HepG2 (cell line): ENCODE measurements around the gene GRAMD1B. TPM values are rescaled to one million over a fixed set of nuclear protein-coding genes. Genes with fewer than 3 reads are reported as not detected.
"Not testable (repeated sequence)": the region's sequence is repeated elsewhere in the genome, so short reads cannot be mapped to it uniquely, and the experiment has no call there.

ENCODE experiments used
- ATAC-seq: fragments of 200-7000 bp; cut with Tn5 transposase; 3 replicates; pipeline ENCODE4 v1.9.1; 2020; ENCODE audit warnings: mild to moderate bottlenecking, moderate library complexity
- BruUV-seq: library from RNA; stranded (reverse); fragments of 400-500 nt; replicated peaks from 2 replicates; lab custom pipeline; 2021; lab: Mats Ljungman, UMichigan
- CTCF ChIA-PET: fragments of 300-600 bp; formaldehyde crosslinking; extraction: SDS; loops from one replicate; lab custom pipeline; 2021; ENCODE audit warnings: low total read pairs, inconsistent platforms, low intra/inter-chr PET ratio; lab: Yijun Ruan, JAX
- POLR2A ChIA-PET: fragments of 350-600 bp; sonication (Branson Sonifier 250); formaldehyde crosslinking; loops from one replicate; lab custom pipeline; 2020; ENCODE audit warnings: antibody characterized with exemption, inconsistent platforms; lab: Yijun Ruan, JAX
- DNase-seq: peaks from one replicate; pipeline ENCODE4 v3.0.0-alpha.2; 2015; ENCODE audit warnings: low spot score
- FAIRE-seq: peaks from 3 replicates; lab custom pipeline; 2011; peaks lifted over from hg19 to GRCh38; lab: Jason Lieb, UNC
- H2AFZ ChIP-seq: one replicate; pipeline ENCODE4 v1.6.1; 2011; ENCODE audit warnings: low read length, inconsistent platforms
- H3K27ac ChIP-seq: fragments of 300-600 bp; 3 replicates; pipeline ENCODE4 v1.8.0; 2011; ENCODE audit warnings: mixed run types, mild to moderate bottlenecking, mixed read lengths, low read length, inconsistent platforms; ENCODE audit not compliant: insufficient read depth; ENCODE audit errors: extremely low read length
- H3K27me3 ChIP-seq, 2 experiments: fragments of 200-600 bp in 1 of 2; 2 replicates in 1 of 2; 3 replicates in 1 of 2; pipeline versions ENCODE4 v1.6.0 to v1.8.0; 2011; ENCODE audit warnings: low read length in 2 of 2, mild to moderate bottlenecking in 2 of 2, moderate library complexity in 2 of 2, inconsistent platforms in 1 of 2; ENCODE audit not compliant: insufficient read depth in 2 of 2, control insufficient read depth in 1 of 2
- H3K36me3 ChIP-seq, 2 experiments: fragments of 200-600 bp in 1 of 2; replicated peaks in 1 of 2; 2 replicates in 1 of 2; 3 replicates in 1 of 2; pipeline versions ENCODE4 v1.5.1 to v1.8.0; 2011; ENCODE audit warnings: low read length in 2 of 2, inconsistent platforms in 1 of 2; ENCODE audit not compliant: insufficient read depth in 2 of 2, control insufficient read depth in 1 of 2
- H3K4me1 ChIP-seq: 2 replicates; pipeline ENCODE4 v1.5.1; 2012; ENCODE audit warnings: low read length, inconsistent platforms; ENCODE audit not compliant: insufficient read depth
- H3K4me2 ChIP-seq: 2 replicates; pipeline ENCODE4 v1.6.0; 2011; ENCODE audit warnings: low read depth, low read length, inconsistent platforms
- H3K4me3 ChIP-seq, 3 experiments: fragments of 200-600 bp in 1 of 3; sonication (generic), shearing (Covaris generic) in 1 of 3; replicated peaks in 1 of 3; 2 replicates each; pipeline ENCODE4 v1.5.1; 2011 to 2016; ENCODE audit warnings: low read length in 3 of 3, inconsistent platforms in 2 of 3, low read depth in 2 of 3, mild to moderate bottlenecking in 2 of 3, control low read depth in 1 of 3, mixed read lengths in 1 of 3; ENCODE audit not compliant: insufficient read depth in 1 of 3
- H3K79me2 ChIP-seq: one replicate; pipeline ENCODE4 v1.6.1; 2011; ENCODE audit warnings: low read length, inconsistent platforms; ENCODE audit not compliant: insufficient read depth
- H3K9ac ChIP-seq: 2 replicates; pipeline ENCODE4 v1.6.0; 2011; ENCODE audit warnings: mild to moderate bottlenecking, low read depth, low read length, inconsistent platforms; ENCODE audit not compliant: insufficient read depth
- H3K9me3 ChIP-seq: 2 replicates; pipeline ENCODE4 v1.5.1; 2012; ENCODE audit warnings: mild to moderate bottlenecking, low read length
- H4K20me1 ChIP-seq: 2 replicates; pipeline ENCODE4 v1.6.0; 2011; ENCODE audit warnings: inconsistent platforms, mild to moderate bottlenecking, low read length, moderate library complexity; ENCODE audit not compliant: insufficient read depth
- GTF3A ChIP-seq: sonication (generic); formaldehyde crosslinking; conservative IDR thresholded peaks from 2 replicates; pipeline ENCODE4 v1.4.0; 2020; ENCODE audit warnings: mild to moderate bottlenecking, missing genetic modification reagents
- HMGXB4 ChIP-seq, 2 experiments: sonication (generic) in 1 of 2; formaldehyde crosslinking in 1 of 2; IDR thresholded peaks; 2 replicates each; pipeline versions ENCODE4 v1.4.0 to v1.6.1; 2018 to 2020; ENCODE audit warnings: missing genetic modification reagents in 2 of 2, borderline replicate concordance in 1 of 2, low read depth in 1 of 2, mild to moderate bottlenecking in 1 of 2, missing biosample characterization in 1 of 2
- KAT8 ChIP-seq: IDR thresholded peaks from 2 replicates; pipeline ENCODE4 v1.6.1; 2016; ENCODE audit warnings: missing genetic modification reagents, missing compliant biosample characterization
- RERE ChIP-seq: IDR thresholded peaks from 2 replicates; pipeline ENCODE4 v1.6.1; 2016; ENCODE audit warnings: low read depth, missing genetic modification reagents, missing compliant biosample characterization
- ZBTB1 ChIP-seq: sonication (generic); formaldehyde crosslinking; IDR thresholded peaks from 2 replicates; pipeline ENCODE4 v1.4.0; 2020; ENCODE audit warnings: missing genetic modification reagents, borderline replicate concordance
- ZBTB7A ChIP-seq: sonication (generic); formaldehyde crosslinking; IDR thresholded peaks from 2 replicates; pipeline ENCODE4 v1.8.0; 2022; ENCODE audit warnings: mild to moderate bottlenecking, missing genetic modification reagents
- ZNF333 ChIP-seq: sonication (generic); formaldehyde crosslinking; IDR thresholded peaks from 2 replicates; pipeline ENCODE4 v1.4.0; 2020; ENCODE audit warnings: mild to moderate bottlenecking, missing genetic modification reagents, borderline replicate concordance
- ZNF883 ChIP-seq: sonication (generic); formaldehyde crosslinking; IDR thresholded peaks from 2 replicates; pipeline ENCODE4 v1.5.1; 2020; ENCODE audit warnings: mild to moderate bottlenecking, missing genetic modification reagents; ENCODE audit errors: not compliant biosample characterization
- WGBS: methylation state at CpG from one replicate; pipeline ENCODE4 v1.1.6; 2017; ENCODE audit warnings: low lambda C conversion rate; 5-methylcytosine and 5-hydroxymethylcytosine counted together
- in situ Hi-C: cut with HindIII; loops from 2 replicates; pipeline ENCODE4 v1.10.0; 2017; ENCODE audit warnings: low pct_unique_long_range_greater_than_20kb; ENCODE audit not compliant: extremely low pct_ligation_motif_present
- intact Hi-C: fragments of 100-400 bp; cut with micrococcal nuclease; formaldehyde crosslinking; loops from one replicate; pipeline ENCODE4 v1.10.0; 2022; ENCODE audit not compliant: unreplicated experiment
- polyA plus RNA-seq, 8 experiments: library from polyadenylated mRNA; depleted of rRNA in 3 of 8; stranded (reverse) in 7 of 8; unstranded in 1 of 8; fragments of >200 nt; fragmentation: Illumina TruSeq in 4 of 8; extraction: Trizol in 4 of 8; gene quantifications; 2 replicates each; pipeline versions ENCODE4 v1.2.1 to v1.2.3, GENCODE V29; 2011 to 2016; ENCODE audit warnings: low read depth in 4 of 8, missing spikeins in 1 of 8, mixed read lengths in 1 of 8; ENCODE audit not compliant: insufficient read depth in 1 of 8
- total RNA-seq, 5 experiments: library from RNA; depleted of rRNA; stranded (reverse); fragments of >200 nt; fragmentation: Illumina TruSeq; extraction: Trizol; gene quantifications; 2 replicates each; pipeline ENCODE4 v1.2.3, GENCODE V29; 2016; ENCODE audit warnings: low read depth in 1 of 5

GRAMD1B gene
- total and polyA plus RNA-seq, 2 of the 13 experiments (the other 11 are each of a cell fraction or from before 2014, with no cell fraction given), result 0.12 TPM; not detected in 1

- POLR2A ChIA-PET, result no interaction called here
- TF ChIP-seq ZNF883 (CRISPR knock-in tag) (no peak), ZBTB7A (no peak), ZBTB1 (CRISPR knock-in tag) (no peak), ZNF333 (CRISPR knock-in tag) (no peak), GTF3A (no peak), HMGXB4 (CRISPR knock-in tag; IDR thresholded peaks at IDR 0.05; ENCODE audit: borderline replicate concordance in 1 of 2, low read depth in 1 of 2) (no peak), RERE (CRISPR knock-in tag) (no peak), KAT8 (CRISPR knock-in tag) (no peak)
These were observed 89.7 kb downstream of the GRAMD1B start for GRCh38 chr11:123519797-123520193.

GRCh38 chr11:123520476-123520875, 90.4 kb downstream of the GRAMD1B start:
- H3K36me3 ChIP-seq, H3K4me3 ChIP-seq, CTCF ChIA-PET, H4K20me1 ChIP-seq, POLR2A ChIA-PET, FAIRE-seq, BruUV-seq, DNase-seq, H3K4me2 ChIP-seq, H3K9me3 ChIP-seq, H3K27ac ChIP-seq, in situ Hi-C loops, H2AFZ ChIP-seq, intact Hi-C loops, H3K79me2 ChIP-seq, ATAC-seq, H3K4me1 ChIP-seq, H3K9ac ChIP-seq: not testable (repeated sequence)
- peaks cover 5 to 34% of the 10 kb centered on the region in 2 experiments; a peak in 4 of 5 replicates for H3K27me3 ChIP-seq
- WGBS, result 43% methylated on average over 6 of the region's 6 CpGs

More at GRCh38 chr11:123519797-123520193, 89.7 kb downstream of the GRAMD1B start:
- H3K4me3 ChIP-seq, result no peak overlapping the region
- no peak for ATAC-seq
- no peak overlapping the region for H3K4me2 ChIP-seq
- no TSS peak for BruUV-seq
- in situ Hi-C loops, result no loop called here
- H3K9ac ChIP-seq, result no peak overlapping the region
- no peaks in the 10 kb centered on the region for H3K4me1 ChIP-seq
- no peaks in the 10 kb centered on the region for H3K79me2 ChIP-seq
- H2AFZ ChIP-seq, result no peak overlapping the region
- H3K36me3 ChIP-seq, result no peaks in the 10 kb centered on the region
- H3K9me3 ChIP-seq, result no peaks in the 10 kb centered on the region
- intact Hi-C loops, result no loop called here
- peaks cover 5 to 30% of the 10 kb centered on the region in 2 experiments; a peak in 4 of 5 replicates for H3K27me3 ChIP-seq
- no peak for FAIRE-seq
- DNase-seq, result no peak
- no peaks in the 10 kb centered on the region for H4K20me1 ChIP-seq
- H3K27ac ChIP-seq, result no peak overlapping the region
- CTCF ChIA-PET, result no interaction called here
- 1% methylated on average over 6 of the region's 7 CpGs for WGBS
